HepG2 (cell line): ENCODE results near the gene IKZF5. TPM values are rescaled to one million over a fixed set of nuclear protein-coding genes. Genes with fewer than 3 reads are reported as not detected.
A peak's percentile ranks its signal among the peaks of the same experiment; 100 is the strongest.

Experiments
- ATAC-seq: fragments of 200-7000 bp; cut with Tn5 transposase; 3 replicates; pipeline ENCODE4 v1.9.1; 2020; ENCODE audit warnings: mild to moderate bottlenecking, moderate library complexity
- BruUV-seq: library from RNA; stranded (reverse); fragments of 400-500 nt; replicated peaks from 2 replicates; lab custom pipeline; 2021; lab: Mats Ljungman, UMichigan
- CTCF ChIA-PET: fragments of 300-600 bp; formaldehyde crosslinking; extraction: SDS; loops from one replicate; lab custom pipeline; 2021; ENCODE audit warnings: low total read pairs, inconsistent platforms, low intra/inter-chr PET ratio; lab: Yijun Ruan, JAX
- POLR2A ChIA-PET: fragments of 350-600 bp; sonication (Branson Sonifier 250); formaldehyde crosslinking; loops from one replicate; lab custom pipeline; 2020; ENCODE audit warnings: antibody characterized with exemption, inconsistent platforms; lab: Yijun Ruan, JAX
- DNase-seq: peaks from one replicate; pipeline ENCODE4 v3.0.0-alpha.2; 2015; ENCODE audit warnings: low spot score
- FAIRE-seq: peaks from 3 replicates; lab custom pipeline; 2011; peaks lifted over from hg19 to GRCh38; lab: Jason Lieb, UNC
- H2AFZ ChIP-seq: one replicate; pipeline ENCODE4 v1.6.1; 2011; ENCODE audit warnings: low read length, inconsistent platforms
- H3K27ac ChIP-seq: fragments of 300-600 bp; 3 replicates; pipeline ENCODE4 v1.8.0; 2011; ENCODE audit warnings: mixed run types, mild to moderate bottlenecking, mixed read lengths, low read length, inconsistent platforms; ENCODE audit not compliant: insufficient read depth; ENCODE audit errors: extremely low read length
- H3K27me3 ChIP-seq, 2 experiments: fragments of 200-600 bp in 1 of 2; 2 replicates in 1 of 2; 3 replicates in 1 of 2; pipeline versions ENCODE4 v1.6.0 to v1.8.0; 2011; ENCODE audit warnings: low read length in 2 of 2, mild to moderate bottlenecking in 2 of 2, moderate library complexity in 2 of 2, inconsistent platforms in 1 of 2; ENCODE audit not compliant: insufficient read depth in 2 of 2, control insufficient read depth in 1 of 2
- H3K36me3 ChIP-seq, 2 experiments: fragments of 200-600 bp in 1 of 2; replicated peaks in 1 of 2; 2 replicates in 1 of 2; 3 replicates in 1 of 2; pipeline versions ENCODE4 v1.5.1 to v1.8.0; 2011; ENCODE audit warnings: low read length in 2 of 2, inconsistent platforms in 1 of 2; ENCODE audit not compliant: insufficient read depth in 2 of 2, control insufficient read depth in 1 of 2
- H3K4me1 ChIP-seq: 2 replicates; pipeline ENCODE4 v1.5.1; 2012; ENCODE audit warnings: low read length, inconsistent platforms; ENCODE audit not compliant: insufficient read depth
- H3K4me2 ChIP-seq: 2 replicates; pipeline ENCODE4 v1.6.0; 2011; ENCODE audit warnings: low read depth, low read length, inconsistent platforms
- H3K4me3 ChIP-seq, 3 experiments: fragments of 200-600 bp in 1 of 3; sonication (generic), shearing (Covaris generic) in 1 of 3; replicated peaks in 1 of 3; 2 replicates each; pipeline ENCODE4 v1.5.1; 2011 to 2016; ENCODE audit warnings: low read length in 3 of 3, inconsistent platforms in 2 of 3, low read depth in 2 of 3, mild to moderate bottlenecking in 2 of 3, control low read depth in 1 of 3, mixed read lengths in 1 of 3; ENCODE audit not compliant: insufficient read depth in 1 of 3
- H3K79me2 ChIP-seq: one replicate; pipeline ENCODE4 v1.6.1; 2011; ENCODE audit warnings: low read length, inconsistent platforms; ENCODE audit not compliant: insufficient read depth
- H3K9ac ChIP-seq: 2 replicates; pipeline ENCODE4 v1.6.0; 2011; ENCODE audit warnings: mild to moderate bottlenecking, low read depth, low read length, inconsistent platforms; ENCODE audit not compliant: insufficient read depth
- H3K9me3 ChIP-seq: 2 replicates; pipeline ENCODE4 v1.5.1; 2012; ENCODE audit warnings: mild to moderate bottlenecking, low read length
- H4K20me1 ChIP-seq: 2 replicates; pipeline ENCODE4 v1.6.0; 2011; ENCODE audit warnings: inconsistent platforms, mild to moderate bottlenecking, low read length, moderate library complexity; ENCODE audit not compliant: insufficient read depth
- BCL6 ChIP-seq: IDR thresholded peaks from 2 replicates; pipeline ENCODE4 v1.6.1; 2016; ENCODE audit warnings: missing genetic modification reagents, missing compliant biosample characterization
- HNF4G ChIP-seq, 2 experiments: sonication (generic) in 1 of 2; formaldehyde crosslinking in 1 of 2; IDR thresholded peaks; 2 replicates each; pipeline versions ENCODE4 v1.4.0 to v1.6.1; 2011 to 2020; ENCODE audit warnings: borderline replicate concordance in 2 of 2, low read depth in 2 of 2, mild to moderate bottlenecking in 2 of 2, low read length in 1 of 2, missing genetic modification reagents in 1 of 2, moderate library complexity in 1 of 2
- MED1 ChIP-seq: sonication (generic); formaldehyde crosslinking; IDR thresholded peaks from 2 replicates; pipeline ENCODE4 v1.4.0; 2020; ENCODE audit warnings: missing genetic modification reagents
- NONO ChIP-seq, 2 experiments: fragments of 450-650 bp in 1 of 2; sonication (generic) in 1 of 2; formaldehyde crosslinking in 1 of 2; IDR thresholded peaks in 1 of 2; conservative IDR thresholded peaks in 1 of 2; 2 replicates each; pipeline versions ENCODE4 v1.6.1 to v1.8.0; 2017 to 2022; ENCODE audit warnings: mild to moderate bottlenecking in 1 of 2, missing genetic modification reagents in 1 of 2, moderate library complexity in 1 of 2
- NR2F2 ChIP-seq: IDR thresholded peaks from 2 replicates; pipeline ENCODE4 v1.6.1; 2012; ENCODE audit warnings: low read depth, inconsistent platforms, borderline replicate concordance
- NR3C1 ChIP-seq: sonication (generic); formaldehyde crosslinking; IDR thresholded peaks from 2 replicates; pipeline ENCODE4 v1.4.0; 2020; ENCODE audit warnings: missing genetic modification reagents
- SATB2 ChIP-seq: sonication (generic); formaldehyde crosslinking; IDR thresholded peaks from 2 replicates; pipeline ENCODE4 v1.5.0; 2020; ENCODE audit warnings: missing genetic modification reagents
- SRSF1 ChIP-seq: fragments of 200-400 bp; formaldehyde crosslinking; optimal IDR thresholded peaks from 2 replicates; pipeline ENCODE3; 2017; ENCODE audit warnings: mild to moderate bottlenecking, low read depth, low read length, moderate library complexity
- ZFAT ChIP-seq: sonication (generic); formaldehyde crosslinking; conservative IDR thresholded peaks from 2 replicates; pipeline ENCODE4 v1.8.1; 2023; ENCODE audit warnings: missing genetic modification reagents, inconsistent platforms
- ZFX ChIP-seq: sonication (generic); formaldehyde crosslinking; IDR thresholded peaks from 2 replicates; pipeline ENCODE4 v1.4.0; 2020; ENCODE audit warnings: mild to moderate bottlenecking, low read depth, missing genetic modification reagents, moderate library complexity
- ZNF496 ChIP-seq: sonication (generic); formaldehyde crosslinking; IDR thresholded peaks from 2 replicates; pipeline ENCODE4 v1.8.1; 2023; ENCODE audit warnings: mild to moderate bottlenecking, moderate library complexity, missing genetic modification reagents; ENCODE audit not compliant: insufficient replicate concordance
- in situ Hi-C: cut with HindIII; loops from 2 replicates; pipeline ENCODE4 v1.10.0; 2017; ENCODE audit warnings: low pct_unique_long_range_greater_than_20kb; ENCODE audit not compliant: extremely low pct_ligation_motif_present
- intact Hi-C: fragments of 100-400 bp; cut with micrococcal nuclease; formaldehyde crosslinking; loops from one replicate; pipeline ENCODE4 v1.10.0; 2022; ENCODE audit not compliant: unreplicated experiment
- polyA plus RNA-seq, 8 experiments: library from polyadenylated mRNA; depleted of rRNA in 3 of 8; stranded (reverse) in 7 of 8; unstranded in 1 of 8; fragments of >200 nt; fragmentation: Illumina TruSeq in 4 of 8; extraction: Trizol in 4 of 8; gene quantifications; 2 replicates each; pipeline versions ENCODE4 v1.2.1 to v1.2.3, GENCODE V29; 2011 to 2016; ENCODE audit warnings: low read depth in 4 of 8, missing spikeins in 1 of 8, mixed read lengths in 1 of 8; ENCODE audit not compliant: insufficient read depth in 1 of 8
- total RNA-seq, 5 experiments: library from RNA; depleted of rRNA; stranded (reverse); fragments of >200 nt; fragmentation: Illumina TruSeq; extraction: Trizol; gene quantifications; 2 replicates each; pipeline ENCODE4 v1.2.3, GENCODE V29; 2016; ENCODE audit warnings: low read depth in 1 of 5
- TF ChIP-seq, protein P1 (sequence below): sonication (generic); formaldehyde crosslinking; IDR thresholded peaks from 2 replicates; pipeline ENCODE4 v1.5.0; 2020; ENCODE audit warnings: mild to moderate bottlenecking, missing genetic modification reagents
- TF ChIP-seq, protein P2 (sequence below): sonication (generic); formaldehyde crosslinking; conservative IDR thresholded peaks from 2 replicates; pipeline ENCODE4 v1.4.0; 2020; ENCODE audit warnings: missing genetic modification reagents
- TF ChIP-seq, protein P3 (sequence below), 2 experiments: IDR thresholded peaks; 2 replicates each; pipeline ENCODE4 v1.6.1; 2011 to 2012; ENCODE audit warnings: low read length in 2 of 2, borderline replicate concordance in 1 of 2, low read depth in 1 of 2, mild to moderate bottlenecking in 1 of 2, moderate library complexity in 1 of 2
- TF ChIP-seq, protein P4 (sequence below): sonication (generic); formaldehyde crosslinking; IDR thresholded peaks from 2 replicates; pipeline ENCODE4 v1.4.0; 2020; ENCODE audit warnings: missing genetic modification reagents, borderline replicate concordance

IKZF5 gene
- total and polyA plus RNA-seq, 2 of the 13 experiments (the other 11 are each of a cell fraction or from before 2014, with no cell fraction given), result 3.7 to 12.0 TPM

DNA sequence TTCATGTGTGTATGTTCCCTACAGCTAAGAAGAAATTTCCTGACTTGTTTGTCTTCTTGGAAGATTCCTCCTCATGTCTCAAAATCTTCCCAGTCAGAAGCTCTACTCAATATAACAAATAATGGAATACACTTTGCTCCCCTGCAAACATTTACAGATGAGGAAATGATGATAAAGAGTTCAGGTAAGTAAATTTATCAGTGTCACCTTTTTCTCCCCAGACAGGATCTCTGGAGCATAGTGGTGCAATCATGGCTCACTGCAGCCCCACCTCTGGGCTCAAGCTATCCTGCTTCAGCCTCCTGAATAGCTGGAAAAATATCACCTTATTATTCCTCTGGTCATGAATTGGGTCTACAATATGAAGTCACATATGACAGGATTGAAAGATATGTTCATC lies 25.7 kb upstream of the IKZF5 start:
- CTCF ChIA-PET, result no interaction called here
- ATAC-seq (peak; percentile 63), DNase-seq (peak; percentile 21), FAIRE-seq (peak; percentile 74)
- peak overlapping the region; percentile 24 for H3K4me2 ChIP-seq
- POLR2A ChIA-PET, result interaction anchor here (0.9 to 3.0 kb wide), 4 partner anchors 13 to 39 kb away, joined by 3 to 31 read pairs (median 4); partner anchors contain the start of genes ACADSB and IKZF5
- H3K4me3 ChIP-seq, result no peak overlapping the region
- BruUV-seq, result no TSS peak
- H2AFZ ChIP-seq, result no peak overlapping the region
- peaks cover 9% of the 10 kb centered on the region for H3K4me1 ChIP-seq
- in situ Hi-C loops, result no loop called here
- no peaks in the 10 kb centered on the region for H3K27me3 ChIP-seq
- H3K36me3 ChIP-seq, result peaks cover 10 to 28% of the 10 kb centered on the region in 2 experiments
- H3K9ac ChIP-seq, result no peak overlapping the region
- intact Hi-C loops, result loop anchor here (2.0 kb wide), 1 partner anchor 14 kb away; no protein-coding TSS in a partner anchor
- H3K79me2 ChIP-seq, result peaks cover 15% of the 10 kb centered on the region
- peak overlapping the region; percentile 63 for H3K27ac ChIP-seq
- no peaks in the 10 kb centered on the region for H3K9me3 ChIP-seq
- H4K20me1 ChIP-seq, result no peaks in the 10 kb centered on the region
- TF ChIP-seq SRSF1, result no peak
- no peak for TF ChIP-seq ZFAT (CRISPR knock-in tag)
- TF ChIP-seq, protein P1, sequence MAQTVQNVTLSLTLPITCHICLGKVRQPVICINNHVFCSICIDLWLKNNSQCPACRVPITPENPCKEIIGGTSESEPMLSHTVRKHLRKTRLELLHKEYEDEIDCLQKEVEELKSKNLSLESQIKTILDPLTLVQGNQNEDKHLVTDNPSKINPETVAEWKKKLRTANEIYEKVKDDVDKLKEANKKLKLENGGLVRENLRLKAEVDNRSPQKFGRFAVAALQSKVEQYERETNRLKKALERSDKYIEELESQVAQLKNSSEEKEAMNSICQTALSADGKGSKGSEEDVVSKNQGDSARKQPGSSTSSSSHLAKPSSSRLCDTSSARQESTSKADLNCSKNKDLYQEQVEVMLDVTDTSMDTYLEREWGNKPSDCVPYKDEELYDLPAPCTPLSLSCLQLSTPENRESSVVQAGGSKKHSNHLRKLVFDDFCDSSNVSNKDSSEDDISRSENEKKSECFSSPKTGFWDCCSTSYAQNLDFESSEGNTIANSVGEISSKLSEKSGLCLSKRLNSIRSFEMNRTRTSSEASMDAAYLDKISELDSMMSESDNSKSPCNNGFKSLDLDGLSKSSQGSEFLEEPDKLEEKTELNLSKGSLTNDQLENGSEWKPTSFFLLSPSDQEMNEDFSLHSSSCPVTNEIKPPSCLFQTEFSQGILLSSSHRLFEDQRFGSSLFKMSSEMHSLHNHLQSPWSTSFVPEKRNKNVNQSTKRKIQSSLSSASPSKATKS (CRISPR knock-in tag), result no peak
- TF ChIP-seq NR2F2, result 0 out of 2 replicates have a peak, but pooled peaks have one; percentile 15
- no peak for TF ChIP-seq ZNF496 (CRISPR knock-in tag)
- no peak for TF ChIP-seq NR3C1 (CRISPR knock-in tag)
- TF ChIP-seq MED1 (CRISPR knock-in tag), result peak; percentile 72
- no peak for TF ChIP-seq NONO (IDR thresholded peaks at IDR 0.05)
- no peak for TF ChIP-seq NONO (CRISPR knock-in tag; conservative IDR thresholded peaks at IDR 0.05)
- TF ChIP-seq BCL6, result peak; percentile 11; the same call in 1 of the 2 replicates
- TF ChIP-seq SATB2, result no peak
- TF ChIP-seq HNF4G (IDR thresholded peaks at IDR 0.05; ENCODE audit: borderline replicate concordance, low read depth, low read length), result peak; percentile 33; the same call in 1 of the 2 replicates
- no peak for TF ChIP-seq HNF4G (CRISPR knock-in tag; IDR thresholded peaks at IDR 0.05; ENCODE audit: borderline replicate concordance, low read depth)
- TF ChIP-seq, protein P2, sequence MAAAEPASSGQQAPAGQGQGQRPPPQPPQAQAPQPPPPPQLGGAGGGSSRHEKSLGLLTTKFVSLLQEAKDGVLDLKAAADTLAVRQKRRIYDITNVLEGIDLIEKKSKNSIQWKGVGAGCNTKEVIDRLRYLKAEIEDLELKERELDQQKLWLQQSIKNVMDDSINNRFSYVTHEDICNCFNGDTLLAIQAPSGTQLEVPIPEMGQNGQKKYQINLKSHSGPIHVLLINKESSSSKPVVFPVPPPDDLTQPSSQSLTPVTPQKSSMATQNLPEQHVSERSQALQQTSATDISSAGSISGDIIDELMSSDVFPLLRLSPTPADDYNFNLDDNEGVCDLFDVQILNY (CRISPR knock-in tag), result no peak
- TF ChIP-seq, protein P3, sequence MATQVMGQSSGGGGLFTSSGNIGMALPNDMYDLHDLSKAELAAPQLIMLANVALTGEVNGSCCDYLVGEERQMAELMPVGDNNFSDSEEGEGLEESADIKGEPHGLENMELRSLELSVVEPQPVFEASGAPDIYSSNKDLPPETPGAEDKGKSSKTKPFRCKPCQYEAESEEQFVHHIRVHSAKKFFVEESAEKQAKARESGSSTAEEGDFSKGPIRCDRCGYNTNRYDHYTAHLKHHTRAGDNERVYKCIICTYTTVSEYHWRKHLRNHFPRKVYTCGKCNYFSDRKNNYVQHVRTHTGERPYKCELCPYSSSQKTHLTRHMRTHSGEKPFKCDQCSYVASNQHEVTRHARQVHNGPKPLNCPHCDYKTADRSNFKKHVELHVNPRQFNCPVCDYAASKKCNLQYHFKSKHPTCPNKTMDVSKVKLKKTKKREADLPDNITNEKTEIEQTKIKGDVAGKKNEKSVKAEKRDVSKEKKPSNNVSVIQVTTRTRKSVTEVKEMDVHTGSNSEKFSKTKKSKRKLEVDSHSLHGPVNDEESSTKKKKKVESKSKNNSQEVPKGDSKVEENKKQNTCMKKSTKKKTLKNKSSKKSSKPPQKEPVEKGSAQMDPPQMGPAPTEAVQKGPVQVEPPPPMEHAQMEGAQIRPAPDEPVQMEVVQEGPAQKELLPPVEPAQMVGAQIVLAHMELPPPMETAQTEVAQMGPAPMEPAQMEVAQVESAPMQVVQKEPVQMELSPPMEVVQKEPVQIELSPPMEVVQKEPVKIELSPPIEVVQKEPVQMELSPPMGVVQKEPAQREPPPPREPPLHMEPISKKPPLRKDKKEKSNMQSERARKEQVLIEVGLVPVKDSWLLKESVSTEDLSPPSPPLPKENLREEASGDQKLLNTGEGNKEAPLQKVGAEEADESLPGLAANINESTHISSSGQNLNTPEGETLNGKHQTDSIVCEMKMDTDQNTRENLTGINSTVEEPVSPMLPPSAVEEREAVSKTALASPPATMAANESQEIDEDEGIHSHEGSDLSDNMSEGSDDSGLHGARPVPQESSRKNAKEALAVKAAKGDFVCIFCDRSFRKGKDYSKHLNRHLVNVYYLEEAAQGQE (IDR thresholded peaks at IDR 0.05; ENCODE audit: borderline replicate concordance in 1 of 2, low read depth in 1 of 2, low read length in 2 of 2), result 0 out of 4 replicates have a peak, but pooled peaks of 1 of the 2 experiments have one; percentile 18
- TF ChIP-seq ZFX (CRISPR knock-in tag), result no peak
- TF ChIP-seq, protein P4, sequence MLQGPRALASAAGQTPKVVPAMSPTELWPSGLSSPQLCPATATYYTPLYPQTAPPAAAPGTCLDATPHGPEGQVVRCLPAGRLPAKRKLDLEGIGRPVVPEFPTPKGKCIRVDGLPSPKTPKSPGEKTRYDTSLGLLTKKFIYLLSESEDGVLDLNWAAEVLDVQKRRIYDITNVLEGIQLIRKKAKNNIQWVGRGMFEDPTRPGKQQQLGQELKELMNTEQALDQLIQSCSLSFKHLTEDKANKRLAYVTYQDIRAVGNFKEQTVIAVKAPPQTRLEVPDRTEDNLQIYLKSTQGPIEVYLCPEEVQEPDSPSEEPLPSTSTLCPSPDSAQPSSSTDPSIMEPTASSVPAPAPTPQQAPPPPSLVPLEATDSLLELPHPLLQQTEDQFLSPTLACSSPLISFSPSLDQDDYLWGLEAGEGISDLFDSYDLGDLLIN (CRISPR knock-in tag), result no peak
